A673 (cell line): ENCODE measurements around the gene CHST12.

ENCODE experiments used
- CTCF ChIP-seq: fragments of 300-800, 200-600 bp; sonication (generic); conservative IDR thresholded peaks from 2 replicates; pipeline ENCODE4 v1.5.1; 2017; ENCODE audit warnings: low read depth, mild to moderate bottlenecking, antibody characterized with exemption, low read length, moderate library complexity, mixed read lengths
- EZH2 ChIP-seq: fragments of 200-600 bp; sonication (generic); IDR thresholded peaks from 2 replicates; pipeline ENCODE4 v1.6.1; 2017; ENCODE audit warnings: borderline replicate concordance, low read depth, mild to moderate bottlenecking, mixed read lengths, antibody characterized with exemption, low read length; ENCODE audit not compliant: poor library complexity, severe bottlenecking

GRCh38 chr7:2490181-2490651, 86.8 kb downstream of the CHST12 start:
- TF ChIP-seq CTCF (no peak), EZH2 (no peak)
